ENCODE measurements around the gene SFTPB.
"Not testable (repeated sequence)": the region's sequence is repeated elsewhere in the genome, so short reads cannot be mapped to it uniquely, and the experiment has no call there.

SFTPB gene

DNA sequence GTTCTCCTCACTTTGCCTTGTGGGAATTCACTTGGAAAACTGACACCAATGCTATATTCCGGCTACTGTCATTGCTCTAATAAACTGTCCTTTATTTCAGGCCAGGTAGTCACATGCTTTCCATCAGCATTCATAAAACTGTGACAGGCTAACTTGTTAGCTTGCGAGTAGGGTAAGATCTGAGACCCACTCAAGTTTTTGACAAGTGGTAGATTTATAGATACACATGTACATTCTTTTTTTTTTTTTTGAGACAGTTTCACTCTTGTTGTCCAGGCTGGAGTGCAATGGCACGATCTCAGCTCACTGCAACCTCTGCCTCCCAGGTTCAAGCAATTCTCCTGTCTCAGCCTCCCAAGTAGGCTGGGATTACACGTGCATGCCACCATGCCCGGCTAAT, 50.3 kb downstream of the SFTPB start:
- Histone ChIP-seq H3K4me3 (ENCODE audit: low read length) (peak overlapping the region; percentile 89), H3K36me3 (ENCODE audit: control insufficient read depth, low read depth, low read length) (peaks cover 41% of the 10 kb centered on the region)
- H3K9me3 ChIP-seq (ENCODE audit: control insufficient read depth, low read depth, low read length); H3K4me1 ChIP-seq (ENCODE audit: control insufficient read depth, low read depth, low read length); H3K9ac ChIP-seq (ENCODE audit: low read length); H3K27me3 ChIP-seq (ENCODE audit: control insufficient read depth, insufficient read depth, low read length); H3K27ac ChIP-seq (ENCODE audit: low read length): not testable (repeated sequence)

DNA sequence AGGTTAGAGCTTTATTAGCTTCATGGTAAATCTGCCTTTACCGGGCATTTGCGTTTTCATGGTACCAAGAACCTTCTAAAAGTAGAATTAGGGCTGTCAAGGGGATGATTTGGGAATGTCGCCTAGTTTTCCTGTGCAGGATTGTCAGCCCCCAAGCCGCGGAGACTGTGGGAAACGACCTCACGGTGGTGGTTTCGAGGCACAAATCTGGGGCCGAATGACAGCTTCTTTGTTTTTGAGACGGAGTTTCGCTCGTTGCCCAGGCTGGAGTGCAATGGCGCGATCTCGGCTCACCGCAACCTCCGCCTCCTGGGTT, 52.6 kb downstream of the SFTPB start:
- no peaks in the 10 kb centered on the region for H3K9me3 ChIP-seq (ENCODE audit: control insufficient read depth, low read depth, low read length)
- H3K9ac ChIP-seq (ENCODE audit: low read length), result peak overlapping the region; percentile 94
- H3K36me3 ChIP-seq (ENCODE audit: control insufficient read depth, low read depth, low read length), result peaks cover 22% of the 10 kb centered on the region
- peaks cover 6% of the 10 kb centered on the region for H3K4me1 ChIP-seq (ENCODE audit: control insufficient read depth, low read depth, low read length)
- H3K27ac ChIP-seq (ENCODE audit: low read length), result no peak overlapping the region
- peak overlapping the region; percentile 89 for H3K4me3 ChIP-seq (ENCODE audit: low read length)
- H3K27me3 ChIP-seq (ENCODE audit: control insufficient read depth, insufficient read depth, low read length), result no peaks in the 10 kb centered on the region

DNA sequence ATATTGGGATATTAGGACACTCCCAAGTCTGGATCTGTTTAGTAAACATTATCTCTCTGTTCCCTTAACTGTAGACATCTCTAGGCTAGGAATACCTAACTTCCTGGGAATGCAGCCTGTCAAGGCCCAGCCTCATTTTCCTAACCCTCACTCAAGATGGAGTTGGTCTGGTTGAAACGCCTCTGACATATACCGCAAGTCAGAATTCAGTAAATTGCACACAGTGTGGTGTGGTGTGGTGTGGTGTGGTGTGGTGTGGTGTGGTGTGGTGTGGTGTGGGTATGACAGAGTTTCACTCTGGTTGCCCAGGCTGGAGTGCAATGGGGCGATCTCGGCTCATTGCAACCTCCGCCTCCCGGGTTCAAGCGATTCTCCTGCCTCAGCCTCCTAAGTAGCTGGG, 53.2 kb downstream of the SFTPB start:
- not testable (repeated sequence) for H3K9me3 ChIP-seq (ENCODE audit: control insufficient read depth, low read depth, low read length); H3K27me3 ChIP-seq (ENCODE audit: control insufficient read depth, insufficient read depth, low read length); H3K27ac ChIP-seq (ENCODE audit: low read length); H3K9ac ChIP-seq (ENCODE audit: low read length); H3K4me1 ChIP-seq (ENCODE audit: control insufficient read depth, low read depth, low read length); H3K4me3 ChIP-seq (ENCODE audit: low read length)
- peaks cover 16% of the 10 kb centered on the region for H3K36me3 ChIP-seq (ENCODE audit: control insufficient read depth, low read depth, low read length)

DNA sequence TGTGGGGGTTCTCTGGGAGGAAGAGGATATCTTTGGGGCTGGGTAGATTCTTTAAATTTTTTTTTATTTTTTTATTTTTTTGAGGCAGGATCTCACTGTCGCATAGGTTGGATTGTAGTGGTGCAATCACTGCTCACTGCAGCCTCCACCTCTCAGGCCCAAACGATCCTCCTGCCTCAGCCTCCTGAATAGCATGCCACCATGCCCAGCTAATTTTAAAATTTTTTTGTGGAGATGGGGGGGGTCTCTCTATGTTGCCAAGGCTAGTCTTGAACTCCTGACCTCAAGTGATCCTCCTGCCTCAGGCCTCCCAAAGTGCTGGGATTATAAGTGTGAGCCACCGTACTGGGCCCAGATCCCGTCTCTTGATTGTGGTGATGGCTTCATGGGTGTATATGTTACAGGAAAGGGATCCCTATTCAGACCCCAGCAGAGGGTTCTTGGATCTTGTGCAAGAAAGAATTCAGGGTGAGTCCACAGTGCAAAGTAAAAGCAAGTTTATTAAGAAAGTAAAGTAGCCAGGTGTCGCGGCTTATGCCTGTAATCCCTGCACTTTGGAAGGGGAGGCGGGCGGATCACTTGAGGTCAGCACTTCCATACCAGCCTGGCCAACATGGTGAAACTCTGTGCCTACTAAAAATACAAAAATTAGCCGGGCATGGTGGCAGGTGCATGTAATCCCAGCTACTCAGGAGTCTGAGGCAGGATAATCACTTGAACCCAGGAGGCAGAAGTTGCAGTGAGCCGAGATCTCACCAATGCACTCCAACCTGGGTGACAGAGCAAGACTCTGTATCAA, 54.1 kb downstream of the SFTPB start:
- H3K4me1 ChIP-seq (ENCODE audit: control insufficient read depth, low read depth, low read length), result peaks cover 6% of the 10 kb centered on the region
- peaks cover 14% of the 10 kb centered on the region for H3K36me3 ChIP-seq (ENCODE audit: control insufficient read depth, low read depth, low read length)
- no peaks in the 10 kb centered on the region for H3K27me3 ChIP-seq (ENCODE audit: control insufficient read depth, insufficient read depth, low read length)
- no peak overlapping the region for H3K4me3 ChIP-seq (ENCODE audit: low read length)
- H3K9me3 ChIP-seq (ENCODE audit: control insufficient read depth, low read depth, low read length), result no peaks in the 10 kb centered on the region
- no peak overlapping the region for H3K27ac ChIP-seq (ENCODE audit: low read length)
- H3K9ac ChIP-seq (ENCODE audit: low read length), result no peak overlapping the region

DNA sequence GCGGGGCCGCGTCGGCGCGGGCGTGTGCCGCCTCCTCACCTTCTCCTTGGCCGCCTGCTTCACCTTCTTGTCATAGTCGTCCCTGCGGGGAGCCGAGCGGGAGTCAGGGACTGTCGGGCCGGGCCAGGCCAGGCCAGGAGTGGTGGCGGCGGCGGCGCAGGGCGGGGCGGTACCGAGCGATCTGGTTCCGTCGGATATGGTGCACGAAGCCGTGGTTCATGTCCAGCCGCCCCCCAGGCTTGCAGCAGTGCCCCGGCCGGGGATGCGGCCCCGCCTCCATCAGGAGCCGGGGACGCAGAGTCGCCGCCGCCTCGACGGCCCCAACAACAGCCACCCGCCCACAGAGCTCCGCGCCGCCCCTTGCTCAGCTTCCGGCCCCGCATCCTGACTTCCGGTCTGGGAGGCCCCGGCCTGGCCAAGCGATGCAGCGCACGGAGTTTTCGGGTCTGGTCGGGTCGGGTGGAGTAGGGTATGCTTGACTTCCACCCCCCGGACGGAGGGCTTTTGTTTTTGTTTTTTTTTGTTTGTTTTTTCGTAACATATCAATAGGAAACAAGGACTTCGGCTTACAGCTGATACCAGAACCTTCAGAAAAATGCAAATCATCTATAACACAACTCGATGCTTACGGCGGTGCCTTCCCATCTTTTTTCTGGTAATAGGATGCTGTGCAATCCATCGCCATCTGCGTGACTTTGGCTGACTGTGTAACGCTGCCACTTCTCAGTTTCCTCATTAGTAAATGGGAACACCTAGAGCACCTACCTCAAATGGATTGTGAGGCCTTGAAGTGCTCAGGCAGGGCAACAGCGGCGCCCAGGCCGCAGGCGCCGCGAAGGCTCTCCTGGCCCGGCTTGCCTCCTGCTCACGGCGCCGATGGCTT, 56.1 kb downstream of the SFTPB start, which contains the start of gene C2orf68:
Gene C2orf68, minus strand, starts transcription at position 362 of the 883 bp plus-strand sequence. Its CDS starts 82 bp downstream, at position 280.
- peak within 1 kb of the TSS; percentile 75 for H3K9ac ChIP-seq (ENCODE audit: low read length)
- no peaks in the 10 kb centered on the region for H3K27me3 ChIP-seq (ENCODE audit: control insufficient read depth, insufficient read depth, low read length)
- peak within 1 kb of the TSS; percentile 91 for H3K27ac ChIP-seq (ENCODE audit: low read length)
- no peaks in the 10 kb centered on the region for H3K4me1 ChIP-seq (ENCODE audit: control insufficient read depth, low read depth, low read length)
- H3K9me3 ChIP-seq (ENCODE audit: control insufficient read depth, low read depth, low read length), result no peaks in the 10 kb centered on the region
- peak within 1 kb of the TSS; percentile 94 for H3K4me3 ChIP-seq (ENCODE audit: low read length)
- peaks cover 20% of the 10 kb centered on the region for H3K36me3 ChIP-seq (ENCODE audit: control insufficient read depth, low read depth, low read length)

DNA sequence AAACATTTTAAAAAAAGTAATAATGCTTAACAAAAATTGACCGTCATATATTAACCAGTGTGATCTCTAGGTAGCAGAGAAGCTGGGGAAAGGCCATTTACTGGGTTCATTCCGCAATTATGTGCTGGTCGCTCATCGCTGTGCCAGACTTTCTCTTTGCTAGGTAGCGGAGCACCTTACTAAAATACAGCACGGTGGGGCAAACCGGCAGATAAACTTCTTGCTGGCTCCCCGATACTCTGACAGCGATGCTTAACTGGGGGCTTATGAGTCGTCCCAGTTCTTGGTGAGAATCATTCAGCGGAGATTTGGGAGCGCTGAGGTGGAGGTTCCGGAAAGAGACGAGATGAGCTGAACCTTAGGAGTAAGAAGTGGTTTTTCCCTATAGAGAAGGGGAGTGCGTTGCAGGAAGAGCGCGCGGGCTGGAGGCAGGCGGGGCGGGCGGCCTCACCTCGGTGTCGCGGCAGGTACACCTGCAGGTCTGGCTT, 56.7 kb downstream of the SFTPB start:
- Histone ChIP-seq H3K27ac (ENCODE audit: low read length) (no peak overlapping the region), H3K4me1 (ENCODE audit: control insufficient read depth, low read depth, low read length) (no peaks in the 10 kb centered on the region), H3K9ac (ENCODE audit: low read length) (peak overlapping the region; percentile 75), H3K9me3 (ENCODE audit: control insufficient read depth, low read depth, low read length) (no peaks in the 10 kb centered on the region), H3K36me3 (ENCODE audit: control insufficient read depth, low read depth, low read length) (peaks cover 20% of the 10 kb centered on the region), H3K4me3 (ENCODE audit: low read length) (peak overlapping the region; percentile 94), H3K27me3 (ENCODE audit: control insufficient read depth, insufficient read depth, low read length) (no peaks in the 10 kb centered on the region)

All from iPS-18a (cell line).